Body of pancreas (tissue), 4 donors: ENCODE data around the gene BBOX1.

Experiments
- POLR2A ChIP-seq, 3 donors: fragments of 450-650 bp; IDR thresholded peaks; one replicate each; pipeline ENCODE4 v1.6.1; 2016; ENCODE audit warnings: antibody characterized with exemption in 3 of 3, mild to moderate bottlenecking in 2 of 3
- TF ChIP-seq, protein P1 (sequence below), 7 experiments: fragments of 450-650 bp in 4 of 7; fragments of 200-600 bp in 3 of 7; sonication (generic) in 3 of 7; IDR thresholded peaks; one replicate each; pipeline ENCODE4 v1.5.1; 2016 to 2019; ENCODE audit warnings: antibody characterized with exemption in 7 of 7

- no peak for TF ChIP-seq POLR2A (IDR thresholded peaks at IDR 0.05)
- TF ChIP-seq, protein P1, sequence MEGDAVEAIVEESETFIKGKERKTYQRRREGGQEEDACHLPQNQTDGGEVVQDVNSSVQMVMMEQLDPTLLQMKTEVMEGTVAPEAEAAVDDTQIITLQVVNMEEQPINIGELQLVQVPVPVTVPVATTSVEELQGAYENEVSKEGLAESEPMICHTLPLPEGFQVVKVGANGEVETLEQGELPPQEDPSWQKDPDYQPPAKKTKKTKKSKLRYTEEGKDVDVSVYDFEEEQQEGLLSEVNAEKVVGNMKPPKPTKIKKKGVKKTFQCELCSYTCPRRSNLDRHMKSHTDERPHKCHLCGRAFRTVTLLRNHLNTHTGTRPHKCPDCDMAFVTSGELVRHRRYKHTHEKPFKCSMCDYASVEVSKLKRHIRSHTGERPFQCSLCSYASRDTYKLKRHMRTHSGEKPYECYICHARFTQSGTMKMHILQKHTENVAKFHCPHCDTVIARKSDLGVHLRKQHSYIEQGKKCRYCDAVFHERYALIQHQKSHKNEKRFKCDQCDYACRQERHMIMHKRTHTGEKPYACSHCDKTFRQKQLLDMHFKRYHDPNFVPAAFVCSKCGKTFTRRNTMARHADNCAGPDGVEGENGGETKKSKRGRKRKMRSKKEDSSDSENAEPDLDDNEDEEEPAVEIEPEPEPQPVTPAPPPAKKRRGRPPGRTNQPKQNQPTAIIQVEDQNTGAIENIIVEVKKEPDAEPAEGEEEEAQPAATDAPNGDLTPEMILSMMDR (IDR thresholded peaks at IDR 0.05): no peak
Measured at GRCh38 chr11:27116684-27117083, 76.1 kb downstream of the BBOX1 start.
